Osteocyte (in vitro differentiated cells): Measurements from ENCODE around the gene SHANK1. TPM values are rescaled to one million over a fixed set of nuclear protein-coding genes. Genes with fewer than 3 reads are reported as not detected.
"Not testable (repeated sequence)": the region's sequence is repeated elsewhere in the genome, so short reads cannot be mapped to it uniquely, and the experiment has no call there.

ENCODE experiments used
- DNase-seq: peaks from one replicate; pipeline ENCODE4 v3.0.0; 2021; ENCODE audit warnings: mixed read lengths; ENCODE audit not compliant: unreplicated experiment; ENCODE audit errors: extremely low spot score
- H3K27ac Mint-ChIP-seq: one replicate; pipeline ENCODE4 v1.8.0; 2021; ENCODE audit warnings: mild to moderate bottlenecking, mixed read lengths; ENCODE audit not compliant: unreplicated experiment
- H3K27me3 Mint-ChIP-seq: one replicate; pipeline ENCODE4 v1.8.0; 2021; ENCODE audit warnings: mixed read lengths; ENCODE audit not compliant: unreplicated experiment
- H3K36me3 Mint-ChIP-seq: one replicate; pipeline ENCODE4 v1.8.0; 2021; ENCODE audit warnings: mixed read lengths; ENCODE audit not compliant: unreplicated experiment
- H3K4me1 Mint-ChIP-seq: one replicate; pipeline ENCODE4 v1.8.0; 2021; ENCODE audit warnings: mixed read lengths; ENCODE audit not compliant: unreplicated experiment
- H3K4me3 Mint-ChIP-seq: one replicate; pipeline ENCODE4 v1.8.0; 2021; ENCODE audit warnings: mild to moderate bottlenecking, moderate library complexity, mixed read lengths; ENCODE audit not compliant: unreplicated experiment
- H3K9me3 Mint-ChIP-seq: one replicate; pipeline ENCODE4 v1.8.0; 2021; ENCODE audit warnings: mixed read lengths; ENCODE audit not compliant: unreplicated experiment
- total RNA-seq: library from RNA; stranded (reverse); gene quantifications from 2 replicates; pipeline ENCODE4 v1.2.1, GENCODE V29; 2021
- TF ChIP-seq, protein P1 (sequence below): fragments of 200-600 bp; sonication (generic); IDR thresholded peaks from 2 replicates; pipeline ENCODE4 v1.5.0; 2021; ENCODE audit warnings: antibody characterized with exemption, mild to moderate bottlenecking, moderate library complexity

Gene SHANK1
- total RNA-seq, 1 donor from 2014 or later = 0.40 TPM

DNA sequence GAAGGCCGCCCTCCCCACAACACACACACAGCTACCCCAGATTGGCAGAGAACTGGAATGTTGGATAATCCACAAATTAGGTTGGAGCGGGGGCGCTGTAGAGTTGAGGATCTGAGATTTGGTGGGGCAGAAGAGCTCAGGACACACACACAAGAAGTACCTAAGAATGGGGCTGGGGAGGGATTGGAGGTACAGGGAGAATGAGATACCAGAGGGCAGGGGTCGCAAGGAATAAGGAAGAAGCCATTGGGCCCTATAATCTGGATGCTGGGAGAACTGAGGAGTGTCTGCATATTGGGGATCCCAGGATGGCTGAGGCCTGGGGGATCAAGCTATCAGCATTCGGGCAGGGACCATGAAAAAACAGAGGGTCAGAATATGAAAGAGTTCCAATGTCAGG is 91.5 kb downstream of the SHANK1 start:
- Mint-ChIP-seq H3K4me1 (no peaks in the 10 kb centered on the region), H3K9me3 (peaks cover under 1% of the 10 kb centered on the region), H3K4me3 (no peak overlapping the region), H3K27ac (no peak overlapping the region), H3K27me3 (no peaks in the 10 kb centered on the region), H3K36me3 (no peaks in the 10 kb centered on the region)
- no peak for DNase-seq
- TF ChIP-seq, protein P1, sequence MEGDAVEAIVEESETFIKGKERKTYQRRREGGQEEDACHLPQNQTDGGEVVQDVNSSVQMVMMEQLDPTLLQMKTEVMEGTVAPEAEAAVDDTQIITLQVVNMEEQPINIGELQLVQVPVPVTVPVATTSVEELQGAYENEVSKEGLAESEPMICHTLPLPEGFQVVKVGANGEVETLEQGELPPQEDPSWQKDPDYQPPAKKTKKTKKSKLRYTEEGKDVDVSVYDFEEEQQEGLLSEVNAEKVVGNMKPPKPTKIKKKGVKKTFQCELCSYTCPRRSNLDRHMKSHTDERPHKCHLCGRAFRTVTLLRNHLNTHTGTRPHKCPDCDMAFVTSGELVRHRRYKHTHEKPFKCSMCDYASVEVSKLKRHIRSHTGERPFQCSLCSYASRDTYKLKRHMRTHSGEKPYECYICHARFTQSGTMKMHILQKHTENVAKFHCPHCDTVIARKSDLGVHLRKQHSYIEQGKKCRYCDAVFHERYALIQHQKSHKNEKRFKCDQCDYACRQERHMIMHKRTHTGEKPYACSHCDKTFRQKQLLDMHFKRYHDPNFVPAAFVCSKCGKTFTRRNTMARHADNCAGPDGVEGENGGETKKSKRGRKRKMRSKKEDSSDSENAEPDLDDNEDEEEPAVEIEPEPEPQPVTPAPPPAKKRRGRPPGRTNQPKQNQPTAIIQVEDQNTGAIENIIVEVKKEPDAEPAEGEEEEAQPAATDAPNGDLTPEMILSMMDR = no peak

GRCh38 chr19:50626795-50627194 is 92.8 kb downstream of the SHANK1 start:
- Mint-ChIP-seq H3K4me1 (no peaks in the 10 kb centered on the region), H3K27ac (no peak overlapping the region), H3K36me3 (no peaks in the 10 kb centered on the region), H3K27me3 (no peaks in the 10 kb centered on the region), H3K9me3 (no peaks in the 10 kb centered on the region), H3K4me3 (no peak overlapping the region)
- TF ChIP-seq, protein P1 = no peak
- DNase-seq = no peak

DNA sequence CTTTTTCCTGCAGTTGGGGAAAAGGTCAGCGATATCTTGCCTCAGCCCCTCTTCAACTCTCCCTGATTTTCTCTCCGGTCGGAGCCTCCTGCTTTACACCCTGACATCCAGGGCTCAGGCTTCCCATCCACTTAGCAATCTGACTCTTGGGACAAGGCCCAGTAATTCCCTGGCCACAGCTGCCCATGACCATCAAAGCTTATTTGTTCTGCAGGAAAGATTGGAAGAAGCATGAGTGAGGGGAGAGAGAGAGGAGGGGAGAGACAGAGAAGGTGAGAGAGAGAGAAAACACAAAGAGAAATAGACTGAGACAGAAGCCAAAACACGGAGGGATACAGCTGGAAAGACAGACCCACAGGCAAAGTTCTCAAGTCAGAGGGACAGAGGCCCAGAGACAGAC is 93.6 kb downstream of the SHANK1 start:
- Mint-ChIP-seq H3K27ac (no peak overlapping the region), H3K27me3 (no peaks in the 10 kb centered on the region), H3K4me3 (no peak overlapping the region), H3K4me1 (no peaks in the 10 kb centered on the region), H3K36me3 (no peaks in the 10 kb centered on the region), H3K9me3 (no peaks in the 10 kb centered on the region)
- DNase-seq = no peak
- TF ChIP-seq, protein P1 = no peak

- TF ChIP-seq, protein P1 = no peak
- H3K4me1 Mint-ChIP-seq = no peaks in the 10 kb centered on the region
- H3K36me3 Mint-ChIP-seq = no peaks in the 10 kb centered on the region
- H3K4me3 Mint-ChIP-seq = no peak overlapping the region
- no peak overlapping the region for H3K27ac Mint-ChIP-seq
- no peaks in the 10 kb centered on the region for H3K9me3 Mint-ChIP-seq
- no peaks in the 10 kb centered on the region for H3K27me3 Mint-ChIP-seq
- DNase-seq = no peak
Measured at GRCh38 chr19:50624949-50625600, 94.5 kb downstream of the SHANK1 start.

- not testable (repeated sequence) for H3K4me3 Mint-ChIP-seq, H3K9me3 Mint-ChIP-seq, H3K27ac Mint-ChIP-seq, H3K27me3 Mint-ChIP-seq, H3K4me1 Mint-ChIP-seq, H3K36me3 Mint-ChIP-seq, DNase-seq
Measured at GRCh38 chr19:50620394-50620906, 99.2 kb downstream of the SHANK1 start.

- not testable (repeated sequence) for H3K36me3 Mint-ChIP-seq, H3K27ac Mint-ChIP-seq, H3K4me3 Mint-ChIP-seq, H3K4me1 Mint-ChIP-seq, H3K9me3 Mint-ChIP-seq, DNase-seq, H3K27me3 Mint-ChIP-seq
Measured at GRCh38 chr19:50619184-50619583, 100.4 kb downstream of the SHANK1 start.

GRCh38 chr19:50618379-50618778 is 101.2 kb downstream of the SHANK1 start:
- not testable (repeated sequence) for DNase-seq, H3K27me3 Mint-ChIP-seq, H3K4me1 Mint-ChIP-seq, H3K4me3 Mint-ChIP-seq, H3K9me3 Mint-ChIP-seq, H3K36me3 Mint-ChIP-seq, H3K27ac Mint-ChIP-seq

DNA sequence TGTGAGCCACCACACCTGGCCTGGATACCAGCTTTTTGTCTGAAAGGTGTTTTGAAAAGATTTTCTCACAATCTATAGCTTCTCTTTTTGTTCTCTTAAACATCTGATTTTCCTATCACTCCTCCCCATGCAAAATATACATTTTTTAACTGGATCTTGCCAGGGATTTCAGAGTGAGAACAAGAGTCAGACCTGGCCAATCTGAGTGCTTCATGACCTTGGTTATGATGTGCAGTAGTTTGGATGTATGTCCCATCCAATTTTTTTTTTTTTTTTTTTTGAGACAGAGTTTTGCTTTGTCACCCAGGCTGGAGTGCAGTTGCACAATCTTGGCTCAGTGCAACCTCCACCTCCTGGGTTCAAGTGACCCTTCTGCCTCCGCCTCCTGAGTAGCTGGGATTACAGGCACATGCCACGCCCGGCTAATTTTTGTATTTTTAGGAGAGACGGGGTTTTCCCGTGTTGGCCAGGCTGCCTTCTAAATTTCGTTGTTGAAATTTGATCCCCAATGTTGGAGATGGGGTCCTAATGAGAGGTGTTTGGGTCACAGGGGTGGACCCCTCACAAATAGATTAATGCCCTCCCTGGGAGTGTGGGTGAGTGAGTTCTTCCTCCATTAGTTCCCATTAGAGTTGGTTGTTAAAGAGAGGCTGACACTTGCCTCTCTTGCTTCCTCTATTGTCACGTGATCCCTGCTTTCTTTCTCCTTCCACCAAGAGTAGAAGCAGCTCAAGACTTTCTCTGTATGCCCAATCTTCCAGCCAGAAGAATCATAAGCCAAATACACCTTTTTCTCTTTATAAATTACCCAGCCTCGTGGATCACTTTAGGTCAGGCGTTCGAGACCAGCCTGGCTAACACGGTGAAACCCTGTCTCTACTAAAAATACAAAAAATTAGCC is 106.8 kb downstream of the SHANK1 start:
- peaks cover 14% of the 10 kb centered on the region for H3K9me3 Mint-ChIP-seq
- H3K27me3 Mint-ChIP-seq, H3K4me1 Mint-ChIP-seq: not testable (repeated sequence)

More for the DNA sequence above, 106.8 kb downstream of the SHANK1 start:
- not testable (repeated sequence) for H3K4me3 Mint-ChIP-seq, DNase-seq, H3K27ac Mint-ChIP-seq, H3K36me3 Mint-ChIP-seq
